HG03354 (cell line): Measurements from ENCODE around the gene REV3L.

Experiments
- ATAC-seq: cut with Tn5 transposase; IDR thresholded peaks from one replicate; pipeline ENCODE4 v1.9.1; 2021; ENCODE audit warnings: mild to moderate bottlenecking; ENCODE audit not compliant: unreplicated experiment, poor library complexity, severe bottlenecking

Gene REV3L

GRCh38 chr6:111471958-111472357 lies 11.1 kb downstream of the REV3L start:
- ATAC-seq = no peak

- no peak for ATAC-seq
Observed at GRCh38 chr6:111471533-111471932, 11.5 kb downstream of the REV3L start.

GRCh38 chr6:111470991-111471390 lies 12.0 kb downstream of the REV3L start:
- ATAC-seq = no peak

DNA sequence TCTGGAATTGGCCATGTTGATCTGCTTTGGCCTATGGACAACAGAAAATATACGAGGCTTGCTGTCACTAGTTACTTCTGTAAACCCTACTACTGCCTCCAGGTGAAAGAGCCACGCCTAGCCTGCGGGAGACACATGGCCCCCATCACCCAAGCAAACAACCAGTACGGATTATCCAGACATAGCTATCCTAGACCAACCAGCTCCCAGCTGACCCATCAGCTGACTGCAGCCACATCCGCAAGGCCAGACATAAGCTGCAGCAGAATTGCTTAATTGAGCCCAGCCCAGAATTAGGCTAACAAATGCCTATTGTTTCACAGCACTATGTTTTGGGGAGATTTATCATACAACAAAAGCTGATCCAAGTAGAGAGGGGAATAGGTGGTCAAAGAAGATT lies 13.5 kb downstream of the REV3L start:
- ATAC-seq = no peak

DNA sequence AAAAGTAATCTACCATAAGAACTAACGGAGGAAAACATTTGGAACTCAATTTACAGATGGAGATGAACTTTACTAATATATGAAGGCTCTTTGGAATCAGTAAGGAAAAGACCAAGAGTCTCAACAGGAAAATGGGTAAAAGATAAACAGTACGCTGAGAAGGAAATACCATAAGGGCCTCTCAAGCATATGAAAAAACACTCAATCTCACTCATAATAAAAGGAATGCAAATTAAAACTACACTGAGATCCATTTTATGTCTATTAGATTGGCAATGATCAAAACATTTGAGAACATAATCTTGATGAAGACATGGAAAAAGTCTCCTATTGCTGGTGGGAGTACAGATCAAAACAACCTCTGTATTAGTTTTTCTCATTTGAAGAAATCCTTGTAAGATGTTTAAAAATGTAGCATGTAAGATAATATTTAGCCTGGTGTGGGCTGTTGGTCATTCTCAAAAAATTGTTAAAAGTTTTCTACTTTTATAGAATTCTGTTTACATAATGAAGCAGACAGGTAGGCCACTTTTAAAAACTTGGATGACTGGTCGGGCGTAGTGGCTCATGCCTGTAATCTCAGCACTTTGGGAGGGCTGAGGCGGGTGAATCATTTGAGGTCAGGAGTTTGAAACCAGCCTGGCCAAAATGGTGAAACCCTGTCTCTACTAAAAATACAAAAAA lies 14.5 kb downstream of the REV3L start:
- no peak for ATAC-seq

- no peak for ATAC-seq
Observed at GRCh38 chr6:111464184-111464583, 18.8 kb downstream of the REV3L start.

GRCh38 chr6:111462770-111463391 lies 20.1 kb downstream of the REV3L start:
- ATAC-seq = no peak

GRCh38 chr6:111461860-111462259 lies 21.2 kb downstream of the REV3L start:
- ATAC-seq = no peak

DNA sequence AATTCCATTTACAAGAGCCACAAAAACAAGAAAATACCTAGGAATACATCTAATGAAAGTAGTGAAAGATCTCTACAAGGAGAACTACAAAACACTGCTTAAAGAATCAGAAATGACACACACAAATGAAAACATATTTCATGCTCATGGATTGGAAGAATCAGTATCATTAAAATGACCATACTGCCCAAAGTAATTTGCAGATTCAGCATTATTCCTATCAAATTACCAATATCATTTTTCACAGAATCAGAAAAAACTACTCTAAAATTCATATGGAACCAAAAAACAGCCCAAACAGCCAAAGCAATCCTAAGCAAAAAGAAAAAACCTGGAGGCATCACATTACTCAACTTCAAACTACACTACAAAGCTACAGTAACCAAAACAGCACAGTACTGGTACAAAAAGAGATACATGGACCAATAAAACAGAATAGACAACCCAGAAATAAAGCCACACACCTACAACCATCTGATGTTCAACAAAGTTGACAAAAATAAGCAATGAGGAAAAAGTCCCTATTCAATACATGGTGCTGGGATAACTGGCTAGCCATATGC lies 24.3 kb downstream of the REV3L start:
- ATAC-seq = no peak

DNA sequence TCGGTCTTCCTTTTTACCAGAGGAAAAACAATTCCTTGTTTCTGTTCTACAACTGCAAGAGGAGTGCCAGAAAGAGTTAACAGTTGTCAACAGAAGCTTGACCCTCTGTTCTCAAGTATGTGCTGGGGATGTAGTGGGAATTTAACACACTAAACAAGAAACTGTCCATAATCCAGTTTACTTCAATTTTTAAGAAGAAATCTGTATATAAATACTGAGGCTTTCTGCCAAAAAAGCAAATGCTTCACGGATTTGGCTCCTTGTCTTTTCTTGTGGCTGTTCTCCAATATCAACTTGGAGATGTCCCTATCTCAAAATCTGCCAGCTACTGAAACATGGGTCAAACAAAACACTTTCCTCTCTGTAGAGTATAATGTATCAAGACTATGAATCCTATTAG lies 26.8 kb downstream of the REV3L start:
- ATAC-seq = no peak

DNA sequence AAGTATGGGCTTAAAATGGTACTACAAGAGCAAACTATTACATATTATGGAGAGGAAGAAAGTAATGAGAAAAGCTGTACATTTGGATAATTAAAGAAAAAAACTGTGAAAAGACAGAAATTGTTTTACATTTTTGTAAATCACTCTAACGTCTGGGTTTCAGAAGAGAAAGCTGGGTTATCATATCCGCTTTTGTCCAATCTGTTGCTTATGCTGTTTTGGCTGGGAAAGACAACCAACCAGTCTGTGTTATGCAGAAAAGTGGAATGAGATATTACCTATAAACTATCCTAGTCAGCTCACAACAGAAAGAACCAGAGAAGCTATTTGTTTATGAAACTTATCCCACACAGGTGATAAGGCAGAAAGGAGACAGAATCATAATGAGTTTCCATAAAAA lies 32.4 kb downstream of the REV3L start:
- ATAC-seq = no peak

DNA sequence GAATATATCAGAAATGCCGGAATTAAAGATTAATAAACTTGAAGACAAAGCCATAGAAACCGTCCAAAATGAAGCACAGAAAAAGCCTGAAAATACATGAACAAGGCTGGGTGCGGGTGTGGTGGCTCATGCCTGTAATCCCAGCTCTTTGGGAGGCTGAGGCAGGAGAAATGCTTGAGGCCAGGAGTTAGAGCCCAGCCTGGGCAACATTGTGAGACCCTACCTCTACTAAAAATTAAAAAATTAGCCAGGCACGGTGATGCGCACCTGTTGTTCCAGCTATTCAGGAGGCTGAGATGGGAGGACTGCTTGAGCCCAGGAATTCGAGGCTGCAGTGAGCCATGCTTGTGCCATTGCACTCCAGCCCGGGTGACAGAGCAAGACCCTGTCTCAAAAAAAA lies 32.9 kb downstream of the REV3L start:
- ATAC-seq = no peak

- no peak for ATAC-seq
Observed at GRCh38 chr6:111449129-111449528, 33.9 kb downstream of the REV3L start.

DNA sequence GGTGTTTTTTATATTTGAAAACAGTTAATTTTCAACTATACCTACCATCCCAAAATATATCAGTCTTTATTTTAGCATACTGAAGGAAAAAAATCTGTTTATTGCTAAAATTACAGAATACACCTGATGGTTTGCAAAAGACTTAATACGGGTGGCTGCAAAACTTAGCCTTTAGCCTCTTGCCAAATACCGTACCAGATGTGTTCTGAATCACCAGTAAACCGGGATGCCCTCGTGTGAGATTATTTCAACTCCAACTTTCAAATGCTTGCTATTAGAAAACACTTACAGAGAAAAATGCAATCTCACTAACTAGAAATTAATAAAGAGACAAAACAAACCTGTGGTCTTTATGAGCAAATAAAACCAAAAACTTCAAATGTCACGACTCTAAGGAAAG lies 36.0 kb downstream of the REV3L start:
- ATAC-seq = no peak

DNA sequence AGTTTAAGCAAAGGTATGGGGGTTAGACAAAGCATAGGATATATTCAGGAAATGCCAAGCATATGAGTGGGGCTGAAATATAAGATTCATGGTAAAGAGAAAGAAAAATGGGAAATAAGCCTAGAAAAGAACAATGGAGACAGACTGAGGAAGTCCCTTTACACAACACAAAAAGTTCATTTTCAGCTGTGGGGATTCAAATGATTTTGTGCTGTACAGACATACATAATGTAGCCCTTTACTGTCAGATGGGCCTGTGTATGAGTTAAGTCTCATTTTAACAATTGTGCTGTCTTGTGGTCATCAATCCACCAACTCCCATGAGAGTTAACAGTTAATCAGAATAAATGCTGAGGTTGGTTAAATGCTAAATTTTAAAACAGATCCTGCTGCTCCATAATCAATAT lies 37.2 kb downstream of the REV3L start:
- ATAC-seq = no peak

- no peak for ATAC-seq
Observed at GRCh38 chr6:111444794-111445193, 38.2 kb downstream of the REV3L start.

GRCh38 chr6:111441678-111442243 lies 41.3 kb downstream of the REV3L start:
- ATAC-seq = no peak

DNA sequence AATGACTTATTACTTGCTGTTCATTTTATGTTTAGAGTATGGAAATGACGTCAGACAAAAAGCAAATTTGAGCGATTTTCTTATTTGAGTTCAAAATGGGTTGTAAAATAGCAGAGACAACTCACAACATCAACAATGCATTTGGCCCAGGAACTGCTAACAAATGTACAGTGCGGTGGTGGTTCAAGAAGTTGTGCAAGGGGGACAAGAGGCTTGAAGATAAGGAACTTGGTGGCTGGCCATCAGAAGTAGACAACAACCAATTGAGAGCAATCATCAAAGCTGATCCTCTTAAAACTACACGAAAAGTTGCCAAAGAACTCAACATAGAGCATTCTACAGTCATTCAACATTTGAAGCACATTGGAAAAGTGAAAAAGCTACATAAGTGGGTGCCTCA lies 43.8 kb downstream of the REV3L start:
- no peak for ATAC-seq

- ATAC-seq = no peak
Observed at GRCh38 chr6:111437573-111437972, 45.4 kb downstream of the REV3L start.

DNA sequence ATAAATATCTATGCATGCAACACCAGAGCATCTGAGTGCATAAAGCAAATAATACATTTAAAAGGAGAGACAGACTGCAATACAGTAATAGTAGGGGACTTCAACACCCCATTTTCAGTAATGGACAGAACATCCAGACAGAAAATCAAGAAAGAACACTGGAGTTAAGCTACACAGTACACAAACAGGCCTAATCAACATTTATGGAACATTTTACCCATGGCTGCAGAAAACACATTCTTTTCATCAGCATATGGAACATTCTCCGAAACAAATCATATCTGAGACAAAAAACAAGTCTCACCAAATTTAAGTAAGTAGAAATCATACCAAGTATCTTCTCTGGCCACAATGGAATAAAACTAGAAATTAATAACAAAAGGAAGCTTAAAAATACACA lies 50.5 kb downstream of the REV3L start:
- no peak for ATAC-seq
